ENCODE measurements around the gene ELOF1.

- no peak for TF ChIP-seq FOXK2 (IDR thresholded peaks at IDR 0.05)
- TF ChIP-seq HDGF (IDR thresholded peaks at IDR 0.05; ENCODE audit: borderline replicate concordance), result no peak
- TF ChIP-seq TARDBP (IDR thresholded peaks at IDR 0.05), result no peak
- TF ChIP-seq FOXM1 (IDR thresholded peaks at IDR 0.05; ENCODE audit: borderline replicate concordance), result no peak
- no peak for TF ChIP-seq SP1 (IDR thresholded peaks at IDR 0.05)
Measured at GRCh38 chr19:11519138-11519537, 39.9 kb downstream of the ELOF1 start.
